ENCODE data around the gene PPP3CB.

DNA sequence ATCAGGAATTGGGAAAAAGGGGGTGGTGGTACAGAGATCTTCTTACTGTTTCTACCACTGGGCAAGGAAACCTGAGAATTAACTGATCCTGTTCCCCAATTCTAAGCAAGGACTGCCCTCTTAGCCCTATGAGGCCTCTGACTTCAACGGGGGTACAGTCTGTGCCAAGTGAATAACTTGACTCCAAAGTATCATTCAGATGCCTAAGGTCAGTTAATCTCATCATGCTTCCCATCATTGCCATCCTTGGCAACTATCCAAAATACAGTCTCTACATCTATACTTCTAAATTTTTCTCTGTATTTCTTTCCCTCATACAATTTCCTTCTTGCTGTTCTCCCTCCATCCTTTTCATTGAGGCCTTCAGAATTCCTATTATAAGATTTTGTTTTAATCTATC, 10.5 kb downstream of the PPP3CB start:
- TF ChIP-seq, protein P1, sequence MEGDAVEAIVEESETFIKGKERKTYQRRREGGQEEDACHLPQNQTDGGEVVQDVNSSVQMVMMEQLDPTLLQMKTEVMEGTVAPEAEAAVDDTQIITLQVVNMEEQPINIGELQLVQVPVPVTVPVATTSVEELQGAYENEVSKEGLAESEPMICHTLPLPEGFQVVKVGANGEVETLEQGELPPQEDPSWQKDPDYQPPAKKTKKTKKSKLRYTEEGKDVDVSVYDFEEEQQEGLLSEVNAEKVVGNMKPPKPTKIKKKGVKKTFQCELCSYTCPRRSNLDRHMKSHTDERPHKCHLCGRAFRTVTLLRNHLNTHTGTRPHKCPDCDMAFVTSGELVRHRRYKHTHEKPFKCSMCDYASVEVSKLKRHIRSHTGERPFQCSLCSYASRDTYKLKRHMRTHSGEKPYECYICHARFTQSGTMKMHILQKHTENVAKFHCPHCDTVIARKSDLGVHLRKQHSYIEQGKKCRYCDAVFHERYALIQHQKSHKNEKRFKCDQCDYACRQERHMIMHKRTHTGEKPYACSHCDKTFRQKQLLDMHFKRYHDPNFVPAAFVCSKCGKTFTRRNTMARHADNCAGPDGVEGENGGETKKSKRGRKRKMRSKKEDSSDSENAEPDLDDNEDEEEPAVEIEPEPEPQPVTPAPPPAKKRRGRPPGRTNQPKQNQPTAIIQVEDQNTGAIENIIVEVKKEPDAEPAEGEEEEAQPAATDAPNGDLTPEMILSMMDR (IDR thresholded peaks at IDR 0.05; ENCODE audit: low read length) = no peak
- no peak for TF ChIP-seq EZH2 (IDR thresholded peaks at IDR 0.05; ENCODE audit: borderline replicate concordance, low read length)

Measured in OCI-LY1 (cell line).